HG02970 (cell line): Measurements from ENCODE around the gene RGS5.

Experiments used
- ATAC-seq: cut with Tn5 transposase; IDR thresholded peaks from one replicate; pipeline ENCODE4 v1.9.1; 2021; ENCODE audit warnings: mild to moderate bottlenecking, moderate library complexity, moderate number of reproducible peaks; ENCODE audit not compliant: unreplicated experiment, low FRiP score

RGS5 gene

GRCh38 chr1:163186862-163187261 is 15.9 kb downstream of the RGS5 start:
- ATAC-seq, result no peak

GRCh38 chr1:163182330-163182949 is 20.3 kb downstream of the RGS5 start:
- ATAC-seq, result no peak

GRCh38 chr1:163178628-163179027 is 24.1 kb downstream of the RGS5 start:
- no peak for ATAC-seq

GRCh38 chr1:163176797-163177196 is 25.9 kb downstream of the RGS5 start:
- no peak for ATAC-seq

GRCh38 chr1:163174524-163175437 is 27.9 kb downstream of the RGS5 start:
- no peak for ATAC-seq

GRCh38 chr1:163173121-163173520 is 29.6 kb downstream of the RGS5 start:
- no peak for ATAC-seq

GRCh38 chr1:163172596-163172995 is 30.1 kb downstream of the RGS5 start:
- ATAC-seq, result no peak

- no peak for ATAC-seq
Measured at GRCh38 chr1:163171826-163172225, 30.9 kb downstream of the RGS5 start.

GRCh38 chr1:163170975-163171676 is 31.6 kb downstream of the RGS5 start:
- ATAC-seq, result no peak

- no peak for ATAC-seq
Measured at GRCh38 chr1:163170331-163170730, 32.4 kb downstream of the RGS5 start.

GRCh38 chr1:163169553-163169952 is 33.2 kb downstream of the RGS5 start:
- ATAC-seq, result no peak

GRCh38 chr1:163168053-163168452 is 34.7 kb downstream of the RGS5 start:
- no peak for ATAC-seq

GRCh38 chr1:163166886-163167555 is 35.7 kb downstream of the RGS5 start:
- no peak for ATAC-seq

GRCh38 chr1:163165119-163165518 is 37.6 kb downstream of the RGS5 start:
- no peak for ATAC-seq

- no peak for ATAC-seq
Measured at GRCh38 chr1:163163881-163164582, 38.7 kb downstream of the RGS5 start.

- no peak for ATAC-seq
Measured at GRCh38 chr1:163163163-163163562, 39.6 kb downstream of the RGS5 start.

GRCh38 chr1:163162381-163162914 is 40.3 kb downstream of the RGS5 start:
- no peak for ATAC-seq

GRCh38 chr1:163161841-163162240 is 40.9 kb downstream of the RGS5 start:
- ATAC-seq, result no peak

GRCh38 chr1:163161337-163161736 is 41.4 kb downstream of the RGS5 start:
- ATAC-seq, result no peak

GRCh38 chr1:163155606-163156005 is 47.1 kb downstream of the RGS5 start:
- no peak for ATAC-seq
